HepG2 (cell line): ENCODE data around the gene ACBD3. TPM values are rescaled to one million over a fixed set of nuclear protein-coding genes. Genes with fewer than 3 reads are reported as not detected.

Source experiments
- ATAC-seq: fragments of 200-7000 bp; cut with Tn5 transposase; 3 replicates; pipeline ENCODE4 v1.9.1; 2020; ENCODE audit warnings: mild to moderate bottlenecking, moderate library complexity
- BruUV-seq: library from RNA; stranded (reverse); fragments of 400-500 nt; replicated peaks from 2 replicates; lab custom pipeline; 2021; lab: Mats Ljungman, UMichigan
- CTCF ChIA-PET: fragments of 300-600 bp; formaldehyde crosslinking; extraction: SDS; loops from one replicate; lab custom pipeline; 2021; ENCODE audit warnings: low total read pairs, inconsistent platforms, low intra/inter-chr PET ratio; lab: Yijun Ruan, JAX
- POLR2A ChIA-PET: fragments of 350-600 bp; sonication (Branson Sonifier 250); formaldehyde crosslinking; loops from one replicate; lab custom pipeline; 2020; ENCODE audit warnings: antibody characterized with exemption, inconsistent platforms; lab: Yijun Ruan, JAX
- DNase-seq: peaks from one replicate; pipeline ENCODE4 v3.0.0-alpha.2; 2015; ENCODE audit warnings: low spot score
- FAIRE-seq: peaks from 3 replicates; lab custom pipeline; 2011; peaks lifted over from hg19 to GRCh38; lab: Jason Lieb, UNC
- H2AFZ ChIP-seq: one replicate; pipeline ENCODE4 v1.6.1; 2011; ENCODE audit warnings: low read length, inconsistent platforms
- H3K27ac ChIP-seq: fragments of 300-600 bp; 3 replicates; pipeline ENCODE4 v1.8.0; 2011; ENCODE audit warnings: mixed run types, mild to moderate bottlenecking, mixed read lengths, low read length, inconsistent platforms; ENCODE audit not compliant: insufficient read depth; ENCODE audit errors: extremely low read length
- H3K27me3 ChIP-seq, 2 experiments: fragments of 200-600 bp in 1 of 2; 2 replicates in 1 of 2; 3 replicates in 1 of 2; pipeline versions ENCODE4 v1.6.0 to v1.8.0; 2011; ENCODE audit warnings: low read length in 2 of 2, mild to moderate bottlenecking in 2 of 2, moderate library complexity in 2 of 2, inconsistent platforms in 1 of 2; ENCODE audit not compliant: insufficient read depth in 2 of 2, control insufficient read depth in 1 of 2
- H3K36me3 ChIP-seq, 2 experiments: fragments of 200-600 bp in 1 of 2; replicated peaks in 1 of 2; 2 replicates in 1 of 2; 3 replicates in 1 of 2; pipeline versions ENCODE4 v1.5.1 to v1.8.0; 2011; ENCODE audit warnings: low read length in 2 of 2, inconsistent platforms in 1 of 2; ENCODE audit not compliant: insufficient read depth in 2 of 2, control insufficient read depth in 1 of 2
- H3K4me1 ChIP-seq: 2 replicates; pipeline ENCODE4 v1.5.1; 2012; ENCODE audit warnings: low read length, inconsistent platforms; ENCODE audit not compliant: insufficient read depth
- H3K4me2 ChIP-seq: 2 replicates; pipeline ENCODE4 v1.6.0; 2011; ENCODE audit warnings: low read depth, low read length, inconsistent platforms
- H3K4me3 ChIP-seq, 3 experiments: fragments of 200-600 bp in 1 of 3; sonication (generic), shearing (Covaris generic) in 1 of 3; replicated peaks in 1 of 3; 2 replicates each; pipeline ENCODE4 v1.5.1; 2011 to 2016; ENCODE audit warnings: low read length in 3 of 3, inconsistent platforms in 2 of 3, low read depth in 2 of 3, mild to moderate bottlenecking in 2 of 3, control low read depth in 1 of 3, mixed read lengths in 1 of 3; ENCODE audit not compliant: insufficient read depth in 1 of 3
- H3K79me2 ChIP-seq: one replicate; pipeline ENCODE4 v1.6.1; 2011; ENCODE audit warnings: low read length, inconsistent platforms; ENCODE audit not compliant: insufficient read depth
- H3K9ac ChIP-seq: 2 replicates; pipeline ENCODE4 v1.6.0; 2011; ENCODE audit warnings: mild to moderate bottlenecking, low read depth, low read length, inconsistent platforms; ENCODE audit not compliant: insufficient read depth
- H3K9me3 ChIP-seq: 2 replicates; pipeline ENCODE4 v1.5.1; 2012; ENCODE audit warnings: mild to moderate bottlenecking, low read length
- H4K20me1 ChIP-seq: 2 replicates; pipeline ENCODE4 v1.6.0; 2011; ENCODE audit warnings: inconsistent platforms, mild to moderate bottlenecking, low read length, moderate library complexity; ENCODE audit not compliant: insufficient read depth
- HNF4G ChIP-seq, 2 experiments: sonication (generic) in 1 of 2; formaldehyde crosslinking in 1 of 2; IDR thresholded peaks; 2 replicates each; pipeline versions ENCODE4 v1.4.0 to v1.6.1; 2011 to 2020; ENCODE audit warnings: borderline replicate concordance in 2 of 2, low read depth in 2 of 2, mild to moderate bottlenecking in 2 of 2, low read length in 1 of 2, missing genetic modification reagents in 1 of 2, moderate library complexity in 1 of 2
- JUNB ChIP-seq: sonication (generic); formaldehyde crosslinking; IDR thresholded peaks from 2 replicates; pipeline ENCODE4 v1.8.0; 2022; ENCODE audit warnings: missing genetic modification reagents, mild to moderate bottlenecking, borderline replicate concordance
- LCORL ChIP-seq, 2 experiments: fragments of 450-650 bp in 1 of 2; sonication (generic) in 1 of 2; formaldehyde crosslinking in 1 of 2; IDR thresholded peaks; 2 replicates each; pipeline versions ENCODE4 v1.5.0 to v1.6.1; 2017 to 2020; ENCODE audit warnings: antibody characterized with exemption in 1 of 2, missing genetic modification reagents in 1 of 2
- MXI1 ChIP-seq: IDR thresholded peaks from 3 replicates; pipeline ENCODE4 v1.6.1; 2012; ENCODE audit warnings: low read depth, low read length, inconsistent platforms, borderline replicate concordance
- SKI ChIP-seq: fragments of 450-650 bp; IDR thresholded peaks from one replicate; pipeline ENCODE4 v1.6.1; 2018; ENCODE audit warnings: mild to moderate bottlenecking; ENCODE audit not compliant: partially characterized antibody
- SP4 ChIP-seq: sonication (generic); formaldehyde crosslinking; IDR thresholded peaks from 2 replicates; pipeline ENCODE4 v1.8.1; 2023; ENCODE audit warnings: mild to moderate bottlenecking, missing genetic modification reagents
- ZNF431 ChIP-seq: sonication (generic); formaldehyde crosslinking; IDR thresholded peaks from 2 replicates; pipeline ENCODE4 v1.9.0; 2022; ENCODE audit warnings: missing genetic modification reagents, low read depth, mild to moderate bottlenecking, borderline replicate concordance
- ZNF549 ChIP-seq: sonication (generic); formaldehyde crosslinking; IDR thresholded peaks from 2 replicates; pipeline ENCODE4 v1.5.0; 2020; ENCODE audit warnings: missing genetic modification reagents
- ZNF737 ChIP-seq: sonication (generic); formaldehyde crosslinking; IDR thresholded peaks from 2 replicates; pipeline ENCODE4 v1.5.0; 2020; ENCODE audit warnings: missing genetic modification reagents, mild to moderate bottlenecking, borderline replicate concordance
- ZNF788 ChIP-seq: sonication (generic); formaldehyde crosslinking; IDR thresholded peaks from 2 replicates; pipeline ENCODE4 v1.5.0; 2020; ENCODE audit warnings: mild to moderate bottlenecking, missing genetic modification reagents, borderline replicate concordance
- ZNF816 ChIP-seq: sonication (generic); formaldehyde crosslinking; IDR thresholded peaks from 2 replicates; pipeline ENCODE4 v1.8.0; 2022; ENCODE audit warnings: missing genetic modification reagents, mild to moderate bottlenecking, borderline replicate concordance
- ZSCAN22 ChIP-seq: sonication (generic); formaldehyde crosslinking; IDR thresholded peaks from 2 replicates; pipeline ENCODE4 v1.4.0; 2020; ENCODE audit warnings: mild to moderate bottlenecking, missing genetic modification reagents
- WGBS: methylation state at CpG from one replicate; pipeline ENCODE4 v1.1.6; 2017; ENCODE audit warnings: low lambda C conversion rate; 5-methylcytosine and 5-hydroxymethylcytosine counted together
- in situ Hi-C: cut with HindIII; loops from 2 replicates; pipeline ENCODE4 v1.10.0; 2017; ENCODE audit warnings: low pct_unique_long_range_greater_than_20kb; ENCODE audit not compliant: extremely low pct_ligation_motif_present
- intact Hi-C: fragments of 100-400 bp; cut with micrococcal nuclease; formaldehyde crosslinking; loops from one replicate; pipeline ENCODE4 v1.10.0; 2022; ENCODE audit not compliant: unreplicated experiment
- polyA plus RNA-seq, 8 experiments: library from polyadenylated mRNA; depleted of rRNA in 3 of 8; stranded (reverse) in 7 of 8; unstranded in 1 of 8; fragments of >200 nt; fragmentation: Illumina TruSeq in 4 of 8; extraction: Trizol in 4 of 8; gene quantifications; 2 replicates each; pipeline versions ENCODE4 v1.2.1 to v1.2.3, GENCODE V29; 2011 to 2016; ENCODE audit warnings: low read depth in 4 of 8, missing spikeins in 1 of 8, mixed read lengths in 1 of 8; ENCODE audit not compliant: insufficient read depth in 1 of 8
- total RNA-seq, 5 experiments: library from RNA; depleted of rRNA; stranded (reverse); fragments of >200 nt; fragmentation: Illumina TruSeq; extraction: Trizol; gene quantifications; 2 replicates each; pipeline ENCODE4 v1.2.3, GENCODE V29; 2016; ENCODE audit warnings: low read depth in 1 of 5
- TF ChIP-seq, protein P1 (sequence below): sonication (generic); formaldehyde crosslinking; IDR thresholded peaks from 2 replicates; pipeline ENCODE4 v1.5.0; 2020; ENCODE audit warnings: missing genetic modification reagents
- TF ChIP-seq, protein P2 (sequence below): sonication (generic); formaldehyde crosslinking; IDR thresholded peaks from 2 replicates; pipeline ENCODE4 v1.5.0; 2020; ENCODE audit warnings: mild to moderate bottlenecking, missing genetic modification reagents, borderline replicate concordance
- TF ChIP-seq, protein P3 (sequence below): sonication (generic); formaldehyde crosslinking; IDR thresholded peaks from 2 replicates; pipeline ENCODE4 v1.9.0; 2021; ENCODE audit warnings: missing genetic modification reagents, mild to moderate bottlenecking, borderline replicate concordance

The ACBD3 gene
- total and polyA plus RNA-seq, 2 of the 13 experiments (the other 11 are each of a cell fraction or from before 2014, with no cell fraction given), result 24.3 to 39.3 TPM

DNA sequence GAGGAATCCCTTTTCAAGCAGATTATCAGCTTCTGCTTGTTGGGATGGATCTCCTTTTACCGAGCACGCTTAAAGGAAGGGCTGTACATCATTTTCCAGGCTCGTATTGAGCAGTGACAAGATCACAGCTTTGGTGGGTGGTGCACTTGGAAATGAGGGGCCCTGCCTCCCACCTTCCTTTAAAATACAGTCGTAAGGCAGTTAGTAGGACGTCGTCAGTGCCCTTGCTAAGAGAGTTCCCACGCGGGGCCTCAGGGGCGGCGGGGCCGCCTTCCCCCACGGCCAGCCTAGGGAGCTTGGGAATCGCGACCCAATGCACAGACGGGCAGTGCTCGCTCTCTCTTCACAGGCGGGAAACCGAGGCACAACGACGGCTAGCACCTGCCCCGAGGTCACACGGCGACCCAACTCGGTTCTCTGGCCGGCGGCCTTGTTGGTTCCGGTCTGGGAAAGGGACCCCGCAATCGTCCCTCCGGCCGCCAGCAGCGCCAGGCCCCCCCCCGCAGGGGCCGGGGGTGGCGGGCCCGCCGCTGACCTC lies 65.4 kb downstream of the ACBD3 start (continued):
- 0 out of 2 replicates have a peak, but pooled peaks have one; percentile 9 for TF ChIP-seq SP4 (CRISPR knock-in tag)
- peak; percentile 47; the same call in 1 of the 2 replicates for TF ChIP-seq ZNF788 (CRISPR knock-in tag)
- TF ChIP-seq, protein P1, sequence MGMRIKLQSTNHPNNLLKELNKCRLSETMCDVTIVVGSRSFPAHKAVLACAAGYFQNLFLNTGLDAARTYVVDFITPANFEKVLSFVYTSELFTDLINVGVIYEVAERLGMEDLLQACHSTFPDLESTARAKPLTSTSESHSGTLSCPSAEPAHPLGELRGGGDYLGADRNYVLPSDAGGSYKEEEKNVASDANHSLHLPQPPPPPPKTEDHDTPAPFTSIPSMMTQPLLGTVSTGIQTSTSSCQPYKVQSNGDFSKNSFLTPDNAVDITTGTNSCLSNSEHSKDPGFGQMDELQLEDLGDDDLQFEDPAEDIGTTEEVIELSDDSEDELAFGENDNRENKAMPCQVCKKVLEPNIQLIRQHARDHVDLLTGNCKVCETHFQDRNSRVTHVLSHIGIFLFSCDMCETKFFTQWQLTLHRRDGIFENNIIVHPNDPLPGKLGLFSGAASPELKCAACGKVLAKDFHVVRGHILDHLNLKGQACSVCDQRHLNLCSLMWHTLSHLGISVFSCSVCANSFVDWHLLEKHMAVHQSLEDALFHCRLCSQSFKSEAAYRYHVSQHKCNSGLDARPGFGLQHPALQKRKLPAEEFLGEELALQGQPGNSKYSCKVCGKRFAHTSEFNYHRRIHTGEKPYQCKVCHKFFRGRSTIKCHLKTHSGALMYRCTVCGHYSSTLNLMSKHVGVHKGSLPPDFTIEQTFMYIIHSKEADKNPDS (CRISPR knock-in tag), result no peak
- 0 out of 2 replicates have a peak, but pooled peaks have one; percentile 50 for TF ChIP-seq ZNF431 (CRISPR knock-in tag)
- no peak for TF ChIP-seq LCORL (IDR thresholded peaks at IDR 0.05)
- peak; percentile 33; the same call in 1 of the 2 replicates for TF ChIP-seq LCORL (CRISPR knock-in tag; IDR thresholded peaks at IDR 0.05)
- no peak for TF ChIP-seq HNF4G (IDR thresholded peaks at IDR 0.05; ENCODE audit: borderline replicate concordance, low read depth, low read length)
- no peak for TF ChIP-seq HNF4G (CRISPR knock-in tag; IDR thresholded peaks at IDR 0.05; ENCODE audit: borderline replicate concordance, low read depth)

DNA sequence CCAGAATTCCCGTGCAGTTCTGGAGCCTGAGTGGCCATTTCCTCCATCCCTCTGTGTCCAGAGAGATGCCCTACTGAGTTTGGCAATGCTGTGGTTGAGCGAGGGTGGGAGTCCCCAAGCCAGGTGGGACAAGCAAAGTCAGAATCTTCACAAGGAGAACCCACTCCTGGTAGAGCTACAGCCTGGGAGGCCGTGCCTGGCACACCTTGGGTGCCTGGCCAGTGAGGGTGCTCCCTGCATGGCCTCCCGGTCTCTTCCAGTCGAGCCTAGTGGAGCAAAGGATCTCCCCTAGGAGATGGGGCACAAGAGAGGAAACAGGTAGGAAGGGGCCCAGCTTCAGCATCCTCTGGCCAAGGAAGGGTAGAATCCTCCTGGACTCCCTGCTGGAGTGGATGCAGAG lies 66.1 kb downstream of the ACBD3 start:
- Histone ChIP-seq H3K4me2 (peak overlapping the region; percentile 84), H3K9me3 (no peaks in the 10 kb centered on the region), H3K79me2 (no peaks in the 10 kb centered on the region), H3K36me3 (no peaks in the 10 kb centered on the region), H2AFZ (no peak overlapping the region), H3K9ac (no peak overlapping the region), H3K27me3 (peaks cover 2 to 41% of the 10 kb centered on the region in 2 experiments; a peak in 4 of 5 replicates), H3K4me3 (peak overlapping the region in 1 of 3 experiments; percentile 19; a peak in 1 of 6 replicates), H4K20me1 (no peaks in the 10 kb centered on the region), H3K27ac (no peak overlapping the region), H3K4me1 (peaks cover 61% of the 10 kb centered on the region)
- CTCF ChIA-PET, result interaction anchor here (1.5 to 2.5 kb wide), 2 partner anchors 10 to 56 kb away, joined by 5 to 32 read pairs; partner anchors contain the start of gene H3-3A
- ATAC-seq, result no peak
- in situ Hi-C loops, result loop anchor here (10.0 kb wide), 1 partner anchor 214 kb away; no protein-coding TSS in a partner anchor
- POLR2A ChIA-PET, result interaction anchor here (0.9 to 1.5 kb wide), 2 partner anchors 10 to 58 kb away, joined by 4 to 6 read pairs; partner anchors contain the start of gene H3-3A
- WGBS, result no CpG with 5 or more reads among the region's 5 CpGs
- no peak for FAIRE-seq
- no peak for DNase-seq
- intact Hi-C loops, result loop anchor here (2.0 kb wide), 1 partner anchor 56 kb away; no protein-coding TSS in a partner anchor
- BruUV-seq, result no TSS peak
- TF ChIP-seq ZSCAN22 (CRISPR knock-in tag) (no peak), SKI (no peak), ZNF816 (no peak), ZNF737 (no peak), MXI1 (no peak), ZNF549 (CRISPR knock-in tag) (no peak), JUNB (CRISPR knock-in tag) (no peak)
- TF ChIP-seq, protein P2, sequence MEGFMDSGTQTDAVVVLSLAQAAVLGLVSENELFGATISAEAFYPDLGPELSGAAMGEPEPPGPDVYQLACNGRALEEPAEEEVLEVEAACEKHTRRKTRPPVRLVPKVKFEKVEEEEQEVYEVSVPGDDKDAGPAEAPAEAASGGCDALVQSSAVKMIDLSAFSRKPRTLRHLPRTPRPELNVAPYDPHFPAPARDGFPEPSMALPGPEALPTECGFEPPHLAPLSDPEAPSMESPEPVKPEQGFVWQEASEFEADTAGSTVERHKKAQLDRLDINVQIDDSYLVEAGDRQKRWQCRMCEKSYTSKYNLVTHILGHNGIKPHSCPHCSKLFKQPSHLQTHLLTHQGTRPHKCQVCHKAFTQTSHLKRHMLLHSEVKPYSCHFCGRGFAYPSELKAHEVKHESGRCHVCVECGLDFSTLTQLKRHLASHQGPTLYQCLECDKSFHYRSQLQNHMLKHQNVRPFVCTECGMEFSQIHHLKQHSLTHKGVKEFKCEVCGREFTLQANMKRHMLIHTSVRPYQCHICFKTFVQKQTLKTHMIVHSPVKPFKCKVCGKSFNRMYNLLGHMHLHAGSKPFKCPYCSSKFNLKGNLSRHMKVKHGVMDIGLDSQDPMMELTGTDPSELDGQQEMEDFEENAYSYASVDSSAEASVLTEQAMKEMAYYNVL (CRISPR knock-in tag), result no peak
- TF ChIP-seq, protein P3, sequence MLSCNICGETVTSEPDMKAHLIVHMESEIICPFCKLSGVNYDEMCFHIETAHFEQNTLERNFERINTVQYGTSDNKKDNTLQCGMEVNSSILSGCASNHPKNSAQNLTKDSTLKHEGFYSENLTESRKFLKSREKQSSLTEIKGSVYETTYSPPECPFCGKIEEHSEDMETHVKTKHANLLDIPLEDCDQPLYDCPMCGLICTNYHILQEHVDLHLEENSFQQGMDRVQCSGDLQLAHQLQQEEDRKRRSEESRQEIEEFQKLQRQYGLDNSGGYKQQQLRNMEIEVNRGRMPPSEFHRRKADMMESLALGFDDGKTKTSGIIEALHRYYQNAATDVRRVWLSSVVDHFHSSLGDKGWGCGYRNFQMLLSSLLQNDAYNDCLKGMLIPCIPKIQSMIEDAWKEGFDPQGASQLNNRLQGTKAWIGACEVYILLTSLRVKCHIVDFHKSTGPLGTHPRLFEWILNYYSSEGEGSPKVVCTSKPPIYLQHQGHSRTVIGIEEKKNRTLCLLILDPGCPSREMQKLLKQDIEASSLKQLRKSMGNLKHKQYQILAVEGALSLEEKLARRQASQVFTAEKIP (CRISPR knock-in tag), result no peak
